Heart left ventricle (tissue), 13 donors: ENCODE results near the gene TEX29.

Experiments used
- CTCF ChIP-seq, 12 donors: fragments of 200-600 bp; sonication (generic) in 4 of 12; IDR thresholded peaks; one replicate each; pipeline versions ENCODE4 v1.5.0 to v1.8.0; 2018 to 2022; ENCODE audit warnings: antibody characterized with exemption in 12 of 12, mild to moderate bottlenecking in 5 of 12
- POLR2A ChIP-seq, 2 donors: fragments of 450-650 bp; IDR thresholded peaks; one replicate each; pipeline ENCODE4 v1.6.1; 2017; ENCODE audit warnings: antibody characterized with exemption in 2 of 2, mild to moderate bottlenecking in 2 of 2, moderate library complexity in 2 of 2
- donor health status: ischemic (EF 13 %, LVEDD 7.1; RV severe dilation, severe dysfunction).
- donor health status: DM: no; HTN: yes; CAD: no.
- donor health status: DM: no; HTN: no; CAD: no.
- donor health status: ischemic (EF 25% LVEDD 6.9; RV normal size, moderate dysfunction).
- donor health status: ischemic (EF 25% LVEDD 5.7; RV mildly dilated, moderate dysfunction).
- donor health status: ischemic (EF 35%, LVEDD 5.7; RV mildly dilated, moderate dysfunction).
- donor health status: nonischemic (EF 11% LVEDD 7.7; RV severe dilation, severe dysfunction).
- donor health status: DM: yes; HTN: yes; CAD: no.
- donor health status: PGD.
- donor health status: ischemic (EF 29% LVEDD 5.4; RV normal size, mild dysfunction).
- donor health status: nonischemic (EF 23%, LVEDD 6.1; RV moderate dilation, normal function).

- TF ChIP-seq CTCF (IDR thresholded peaks at IDR 0.05) (no peak), POLR2A (IDR thresholded peaks at IDR 0.05) (no peak)
Observed at GRCh38 chr13:111360452-111360851, 40.0 kb downstream of the TEX29 start.
